Kidney tubule cell (primary cell): ENCODE results near the gene SELENOO.

Experiments used
- DNase-seq: peaks from one replicate; pipeline ENCODE4 v3.0.0-alpha.2; 2018; ENCODE audit warnings: low spot score

The SELENOO gene

GRCh38 chr22:50171965-50172421 lies 28.8 kb upstream of the SELENOO start:
- DNase-seq = no peak

- no peak for DNase-seq
Observed at GRCh38 chr22:50173311-50173982, 27.4 kb upstream of the SELENOO start.

DNA sequence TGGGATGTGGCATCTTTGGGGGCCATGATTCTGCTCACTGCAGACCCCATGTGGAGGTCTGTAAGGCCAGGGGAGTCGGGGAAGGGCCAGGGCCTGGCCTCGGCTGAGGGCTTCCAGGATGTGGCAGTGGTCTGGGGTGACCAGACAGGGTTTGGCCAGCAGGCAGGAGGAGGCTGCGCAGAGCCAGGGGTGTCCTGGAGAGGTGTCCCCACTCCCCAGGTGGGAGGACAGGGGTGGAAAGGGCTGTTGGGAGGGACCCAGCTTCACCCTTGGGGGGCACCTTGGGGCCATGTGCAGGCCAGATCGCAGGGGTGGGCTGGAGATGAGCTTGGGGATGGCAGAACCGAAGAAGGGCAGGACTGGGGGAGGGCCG lies 26.8 kb upstream of the SELENOO start:
- DNase-seq = no peak

GRCh38 chr22:50174382-50175190 lies 26.2 kb upstream of the SELENOO start:
- no peak for DNase-seq

GRCh38 chr22:50175191-50175461 lies 25.7 kb upstream of the SELENOO start:
- DNase-seq = no peak

- no peak for DNase-seq
Observed at GRCh38 chr22:50175921-50176849, 24.6 kb upstream of the SELENOO start.

DNA sequence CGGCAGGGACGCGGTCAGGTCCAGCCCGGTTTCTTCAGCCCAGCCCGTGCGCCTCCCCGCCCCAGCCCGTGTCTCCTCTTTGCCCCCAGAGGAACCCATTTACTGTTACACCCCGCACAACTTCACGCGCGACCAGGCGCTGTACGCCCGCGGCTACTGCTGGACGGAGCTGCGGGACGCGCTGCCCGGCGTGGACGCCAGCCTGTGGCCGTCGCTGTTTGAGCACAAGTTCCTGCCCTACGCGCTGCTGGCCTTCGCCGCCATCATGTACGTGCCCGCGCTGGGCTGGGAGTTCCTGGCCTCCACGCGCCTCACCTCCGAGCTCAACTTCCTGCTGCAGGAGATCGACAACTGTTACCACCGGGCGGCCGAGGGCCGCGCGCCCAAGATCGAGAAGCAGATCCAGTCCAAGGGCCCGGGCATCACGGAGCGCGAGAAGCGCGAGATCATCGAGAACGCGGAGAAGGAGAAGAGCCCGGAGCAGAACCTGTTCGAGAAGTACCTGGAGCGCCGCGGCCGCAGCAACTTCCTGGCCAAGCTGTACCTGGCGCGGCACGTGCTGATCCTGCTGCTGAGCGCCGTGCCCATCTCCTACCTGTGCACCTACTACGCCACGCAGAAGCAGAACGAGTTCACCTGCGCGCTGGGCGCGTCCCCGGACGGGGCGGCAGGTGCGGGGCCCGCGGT lies 23.8 kb upstream of the SELENOO start:
- no peak for DNase-seq

- no peak for DNase-seq
Observed at GRCh38 chr22:50177537-50178470, 23.0 kb upstream of the SELENOO start.

GRCh38 chr22:50178471-50178864 lies 22.3 kb upstream of the SELENOO start:
- DNase-seq = no peak

DNA sequence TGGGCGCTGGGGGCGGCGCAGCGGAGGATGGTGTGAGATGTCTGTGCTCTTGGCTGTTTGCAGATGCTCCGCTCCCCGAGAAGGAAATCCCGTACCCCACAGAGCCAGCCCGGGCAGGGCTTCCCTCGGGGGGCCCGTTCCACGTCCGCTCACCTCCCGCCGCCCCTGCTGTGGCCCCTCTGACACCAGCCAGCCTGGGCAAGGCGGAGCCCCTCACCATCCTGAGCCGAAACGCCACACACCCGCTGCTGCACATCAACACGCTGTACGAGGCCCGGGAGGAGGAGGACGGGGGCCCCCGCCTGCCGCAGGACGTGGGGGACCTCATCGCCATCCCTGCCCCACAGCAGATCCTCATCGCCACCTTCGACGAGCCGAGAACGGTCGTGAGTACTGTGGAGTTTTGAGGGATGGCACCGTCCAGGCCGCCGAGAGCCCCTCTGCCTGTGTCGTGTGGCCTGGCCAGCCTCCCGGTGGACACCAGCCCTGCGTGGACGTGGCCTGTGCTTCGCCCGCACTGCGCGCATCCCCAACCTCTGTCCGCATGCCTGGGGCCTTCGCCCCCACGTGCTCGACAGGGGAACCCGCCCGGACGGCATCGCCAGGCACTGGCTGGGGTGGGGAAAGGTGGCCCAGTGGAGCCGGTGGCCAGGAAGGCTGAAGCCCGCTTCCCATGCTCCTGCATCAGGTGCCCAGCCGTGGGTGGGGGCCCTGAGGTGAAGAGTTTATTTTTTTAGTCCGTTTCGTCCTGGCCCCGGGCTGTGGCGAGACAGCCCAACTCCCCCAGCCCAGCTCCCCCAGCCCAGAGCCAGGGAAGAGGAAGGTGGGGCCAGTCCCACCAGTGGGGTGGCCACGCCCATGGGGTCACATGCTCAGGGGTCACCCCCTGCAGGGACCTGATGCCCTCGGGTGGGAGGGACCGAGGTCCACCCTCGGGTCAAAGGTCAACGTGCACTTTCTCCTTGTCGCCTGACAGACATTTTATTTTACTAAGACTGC lies 21.6 kb upstream of the SELENOO start:
- no peak for DNase-seq

DNA sequence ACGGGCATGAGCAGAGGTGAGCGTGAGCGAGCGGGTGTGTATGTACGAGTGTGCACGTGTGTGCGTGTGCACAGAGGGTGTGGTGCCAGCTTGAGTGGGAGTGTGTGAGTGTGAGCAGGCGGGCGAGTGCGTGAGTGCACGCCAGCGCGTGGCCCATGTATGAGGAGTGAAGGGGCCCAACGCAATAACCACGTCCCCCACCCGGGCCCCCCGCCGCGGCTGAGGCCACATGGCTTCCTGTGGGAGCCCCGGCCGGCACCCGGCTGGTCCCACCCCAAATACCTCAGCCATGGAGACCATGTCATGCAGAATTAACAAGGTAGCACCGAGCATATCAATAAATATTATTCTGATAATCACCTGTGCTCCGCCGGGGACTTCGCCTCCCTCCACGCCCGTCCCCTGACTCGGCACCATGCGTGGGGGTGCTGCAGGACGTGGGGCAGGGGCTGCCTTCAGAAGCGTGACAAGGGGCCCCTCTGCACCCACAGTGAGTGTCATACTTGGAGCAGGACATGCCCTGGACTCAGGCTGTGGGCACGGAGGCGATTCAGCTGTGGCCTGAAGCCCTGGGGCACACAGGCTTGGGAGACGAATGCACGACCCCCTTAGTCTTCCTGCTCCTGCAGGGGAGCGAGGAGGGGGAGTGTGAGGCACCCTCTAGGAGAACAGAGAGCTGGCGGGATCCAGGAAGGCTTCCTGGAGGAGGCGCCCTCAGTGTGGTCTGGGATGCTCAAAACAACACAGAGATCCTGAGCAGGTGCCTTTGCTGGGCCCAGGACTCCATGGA lies 20.7 kb upstream of the SELENOO start:
- DNase-seq = no peak

GRCh38 chr22:50180727-50181521 lies 19.9 kb upstream of the SELENOO start:
- no peak for DNase-seq

DNA sequence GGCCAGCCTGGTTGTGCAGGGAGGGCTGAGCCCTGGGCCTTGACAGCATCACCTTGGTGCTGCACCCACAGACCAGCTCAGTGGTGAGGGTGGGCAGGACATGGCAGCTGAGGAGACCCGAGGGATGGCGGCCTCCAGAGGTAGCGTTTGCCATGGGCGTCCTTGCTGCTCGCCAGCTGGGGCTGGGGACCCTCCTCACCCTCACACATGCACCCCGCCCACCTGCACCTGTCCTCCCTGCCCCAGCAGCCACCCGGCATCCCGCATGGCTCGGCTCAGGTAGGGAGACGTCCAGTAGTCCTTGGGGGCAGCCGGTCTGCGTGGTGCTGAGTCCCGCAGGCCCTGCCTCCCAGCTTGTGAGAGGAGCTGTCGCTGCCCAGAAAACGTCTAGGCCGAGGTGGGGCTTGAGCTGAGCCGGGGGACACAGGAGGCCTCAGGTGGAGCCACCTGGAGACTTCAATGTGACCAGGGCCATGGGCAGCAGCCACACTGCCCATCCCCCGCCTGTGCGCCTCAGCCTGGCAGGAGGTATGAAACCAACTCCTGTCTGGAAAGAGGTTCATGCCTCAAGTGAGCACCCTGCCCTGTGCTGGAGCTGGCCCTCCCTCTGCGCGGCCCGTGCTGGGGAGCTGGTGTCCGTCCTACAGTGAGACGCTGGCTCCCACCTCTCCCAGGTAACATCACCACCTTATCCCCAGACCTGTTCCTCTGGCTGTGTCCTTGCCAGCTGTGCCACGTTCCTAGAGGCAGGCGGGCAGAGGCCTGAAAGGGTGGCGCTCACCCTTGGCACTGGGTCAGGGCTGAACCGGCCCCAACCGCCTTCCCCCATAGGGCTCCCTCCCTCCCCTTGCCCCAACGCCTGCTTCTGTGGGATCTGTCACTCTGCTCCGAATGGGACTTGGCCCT lies 18.4 kb upstream of the SELENOO start:
- DNase-seq = no peak

DNA sequence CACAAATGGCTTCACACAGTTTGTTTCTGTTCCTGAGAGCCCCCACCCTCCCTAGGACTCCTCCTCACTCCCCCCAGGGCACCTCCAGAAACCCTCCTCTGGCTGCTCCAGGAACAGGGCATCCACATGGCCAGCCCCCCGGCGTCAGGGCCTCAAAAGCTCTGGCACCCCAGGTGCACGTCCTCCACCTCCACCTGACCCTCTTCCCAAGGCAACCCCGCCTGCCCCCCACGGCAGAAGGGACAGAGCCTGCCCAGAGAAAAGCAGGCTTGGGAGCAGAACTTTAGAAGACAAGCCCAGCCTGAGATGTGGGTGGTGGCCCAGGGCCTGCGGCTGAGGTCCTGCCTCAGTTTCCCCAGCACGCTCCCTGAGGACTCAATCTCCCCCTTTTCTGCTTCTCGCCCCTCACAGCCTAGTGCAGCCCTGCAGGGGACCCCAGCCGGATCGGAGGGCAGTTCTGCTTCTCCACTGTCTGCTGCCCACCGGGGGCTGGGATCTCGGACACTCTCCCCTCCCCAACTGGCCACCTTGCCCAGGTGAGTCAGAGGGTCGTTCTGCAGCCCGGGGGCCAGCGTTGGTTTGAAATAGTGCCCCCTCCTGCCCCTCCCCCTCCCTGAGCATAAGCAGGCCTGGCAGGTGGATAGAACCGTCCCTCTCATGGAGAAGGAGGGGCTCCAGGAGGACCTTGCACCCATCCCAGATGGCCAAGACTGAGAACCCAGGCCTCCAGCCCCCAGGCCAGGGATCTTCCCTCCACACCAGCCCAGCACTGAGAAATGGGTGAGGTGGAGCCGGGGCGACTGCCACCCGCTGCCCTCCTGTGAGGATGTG lies 17.5 kb upstream of the SELENOO start:
- DNase-seq = no peak

- DNase-seq = peak; percentile 30
Observed at GRCh38 chr22:50184004-50184901, 16.6 kb upstream of the SELENOO start.
